Hepatocyte (in vitro differentiated cells): ENCODE data around the gene TRAF7.

Source experiments
- EZH2phosphoT487 ChIP-seq: fragments of 200-600 bp; sonication (generic); IDR thresholded peaks from one replicate; pipeline ENCODE4 v1.6.1; 2018; ENCODE audit warnings: antibody characterized with exemption, mild to moderate bottlenecking, low read depth, moderate library complexity; ENCODE audit not compliant: unreplicated experiment, severe bottlenecking
- TF ChIP-seq, protein P1 (sequence below): fragments of 200-600 bp; sonication (generic); IDR thresholded peaks from 2 replicates; pipeline ENCODE4 v1.5.1; 2016; ENCODE audit warnings: antibody characterized with exemption, mild to moderate bottlenecking; ENCODE audit not compliant: poor library complexity

DNA sequence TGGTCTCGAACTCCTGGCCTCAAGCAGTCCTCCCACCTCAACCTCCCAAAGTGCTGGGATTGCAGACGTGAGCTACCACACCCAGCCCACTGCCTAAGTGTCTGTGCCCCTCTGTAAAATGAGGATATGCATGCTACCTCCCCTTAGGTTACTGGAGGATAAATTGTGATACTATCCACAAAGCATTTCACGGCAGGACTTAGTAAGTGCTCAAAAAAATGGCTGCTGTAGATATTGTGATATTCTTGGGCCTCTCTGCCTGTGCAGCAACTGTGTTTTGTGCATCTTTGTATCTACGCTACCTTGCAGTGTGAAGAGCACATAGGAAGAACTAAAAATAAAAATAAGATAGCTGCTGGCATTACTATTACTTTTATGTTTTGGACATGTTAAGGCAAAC is 42.7 kb downstream of the TRAF7 start:
- TF ChIP-seq, protein P1, sequence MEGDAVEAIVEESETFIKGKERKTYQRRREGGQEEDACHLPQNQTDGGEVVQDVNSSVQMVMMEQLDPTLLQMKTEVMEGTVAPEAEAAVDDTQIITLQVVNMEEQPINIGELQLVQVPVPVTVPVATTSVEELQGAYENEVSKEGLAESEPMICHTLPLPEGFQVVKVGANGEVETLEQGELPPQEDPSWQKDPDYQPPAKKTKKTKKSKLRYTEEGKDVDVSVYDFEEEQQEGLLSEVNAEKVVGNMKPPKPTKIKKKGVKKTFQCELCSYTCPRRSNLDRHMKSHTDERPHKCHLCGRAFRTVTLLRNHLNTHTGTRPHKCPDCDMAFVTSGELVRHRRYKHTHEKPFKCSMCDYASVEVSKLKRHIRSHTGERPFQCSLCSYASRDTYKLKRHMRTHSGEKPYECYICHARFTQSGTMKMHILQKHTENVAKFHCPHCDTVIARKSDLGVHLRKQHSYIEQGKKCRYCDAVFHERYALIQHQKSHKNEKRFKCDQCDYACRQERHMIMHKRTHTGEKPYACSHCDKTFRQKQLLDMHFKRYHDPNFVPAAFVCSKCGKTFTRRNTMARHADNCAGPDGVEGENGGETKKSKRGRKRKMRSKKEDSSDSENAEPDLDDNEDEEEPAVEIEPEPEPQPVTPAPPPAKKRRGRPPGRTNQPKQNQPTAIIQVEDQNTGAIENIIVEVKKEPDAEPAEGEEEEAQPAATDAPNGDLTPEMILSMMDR = no peak
- no peak for TF ChIP-seq EZH2phosphoT487
